GM23248 (cell line): ENCODE data around the gene ADCY2.

ENCODE experiments used
- EZH2 ChIP-seq: fragments of 200-600 bp; sonication (generic); IDR thresholded peaks from 2 replicates; pipeline ENCODE4 v1.6.1; 2018; ENCODE audit warnings: antibody characterized with exemption, mild to moderate bottlenecking; ENCODE audit not compliant: insufficient read depth, poor library complexity, severe bottlenecking
- EZH2phosphoT487 ChIP-seq: fragments of 200-600 bp; sonication (generic); IDR thresholded peaks from 2 replicates; pipeline ENCODE4 v1.6.1; 2018; ENCODE audit warnings: antibody characterized with exemption, moderate library complexity, mild to moderate bottlenecking, low read depth; ENCODE audit not compliant: insufficient read depth

- no peak for TF ChIP-seq EZH2
- TF ChIP-seq EZH2phosphoT487 = no peak
Measured at GRCh38 chr5:7813007-7813406, 417.1 kb downstream of the ADCY2 start.
